Body of pancreas (tissue), 4 donors: ENCODE data around the gene FABP7.
"Not testable (repeated sequence)": the region's sequence is repeated elsewhere in the genome, so short reads cannot be mapped to it uniquely, and the experiment has no call there.

ENCODE experiments used
- POLR2A ChIP-seq, 3 donors: fragments of 450-650 bp; IDR thresholded peaks; one replicate each; pipeline ENCODE4 v1.6.1; 2016; ENCODE audit warnings: antibody characterized with exemption in 3 of 3, mild to moderate bottlenecking in 2 of 3
- TF ChIP-seq, protein P1 (sequence below), 7 experiments: fragments of 450-650 bp in 4 of 7; fragments of 200-600 bp in 3 of 7; sonication (generic) in 3 of 7; IDR thresholded peaks; one replicate each; pipeline ENCODE4 v1.5.1; 2016 to 2019; ENCODE audit warnings: antibody characterized with exemption in 7 of 7

DNA sequence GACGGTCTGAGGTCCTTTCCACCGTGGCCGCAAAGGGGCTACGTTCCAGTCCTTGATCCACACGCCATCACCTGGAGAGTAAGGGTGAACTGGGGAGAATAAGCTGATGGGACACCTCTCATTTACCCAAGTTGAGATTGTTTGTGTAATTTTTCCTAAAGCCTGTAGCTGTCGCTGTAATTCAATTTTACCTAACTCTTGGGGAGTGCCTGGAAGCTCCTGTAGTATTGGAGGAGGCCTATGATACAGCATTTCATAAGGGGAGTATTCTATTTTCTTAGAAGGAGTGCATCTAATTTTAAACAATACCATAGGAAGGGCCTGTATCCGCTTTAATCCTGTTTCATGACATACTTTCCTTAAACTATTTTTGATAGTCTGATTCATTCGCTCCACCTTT, 35.3 kb upstream of the FABP7 start:
- not testable (repeated sequence) for TF ChIP-seq POLR2A (IDR thresholded peaks at IDR 0.05)
- TF ChIP-seq, protein P1, sequence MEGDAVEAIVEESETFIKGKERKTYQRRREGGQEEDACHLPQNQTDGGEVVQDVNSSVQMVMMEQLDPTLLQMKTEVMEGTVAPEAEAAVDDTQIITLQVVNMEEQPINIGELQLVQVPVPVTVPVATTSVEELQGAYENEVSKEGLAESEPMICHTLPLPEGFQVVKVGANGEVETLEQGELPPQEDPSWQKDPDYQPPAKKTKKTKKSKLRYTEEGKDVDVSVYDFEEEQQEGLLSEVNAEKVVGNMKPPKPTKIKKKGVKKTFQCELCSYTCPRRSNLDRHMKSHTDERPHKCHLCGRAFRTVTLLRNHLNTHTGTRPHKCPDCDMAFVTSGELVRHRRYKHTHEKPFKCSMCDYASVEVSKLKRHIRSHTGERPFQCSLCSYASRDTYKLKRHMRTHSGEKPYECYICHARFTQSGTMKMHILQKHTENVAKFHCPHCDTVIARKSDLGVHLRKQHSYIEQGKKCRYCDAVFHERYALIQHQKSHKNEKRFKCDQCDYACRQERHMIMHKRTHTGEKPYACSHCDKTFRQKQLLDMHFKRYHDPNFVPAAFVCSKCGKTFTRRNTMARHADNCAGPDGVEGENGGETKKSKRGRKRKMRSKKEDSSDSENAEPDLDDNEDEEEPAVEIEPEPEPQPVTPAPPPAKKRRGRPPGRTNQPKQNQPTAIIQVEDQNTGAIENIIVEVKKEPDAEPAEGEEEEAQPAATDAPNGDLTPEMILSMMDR (IDR thresholded peaks at IDR 0.05), result peak in 3 of 7 experiments; percentile 22 to 36 (median 30)
